ENCODE results near the gene KCNH3.

- TF ChIP-seq GLI4 (tag by site-specific recombination; IDR thresholded peaks at IDR 0.05): no peak
- no peak for TF ChIP-seq ZNF324 (tag by site-specific recombination; IDR thresholded peaks at IDR 0.05)
- no peak for TF ChIP-seq ZEB2 (tag by site-specific recombination; IDR thresholded peaks at IDR 0.05)
- no peak for TF ChIP-seq CTCF (tag by site-specific recombination; IDR thresholded peaks at IDR 0.05)
- TF ChIP-seq REST (tag by site-specific recombination; IDR thresholded peaks at IDR 0.05): no peak
- TF ChIP-seq ZNF654 (tag by site-specific recombination; IDR thresholded peaks at IDR 0.05; ENCODE audit: low read depth): no peak
- no peak for TF ChIP-seq ZNF670 (tag by site-specific recombination; IDR thresholded peaks at IDR 0.05; ENCODE audit: low read depth)
- TF ChIP-seq TRIM28 (IDR thresholded peaks at IDR 0.05; ENCODE audit: borderline replicate concordance, low read length): no peak
Measured at GRCh38 chr12:49566361-49566760, 27.5 kb downstream of the KCNH3 start.

Data from HEK293 (cell line).